GM19467 (cell line): ENCODE data around the gene ZSCAN21.

Experiments
- ATAC-seq: cut with Tn5 transposase; IDR thresholded peaks from one replicate; pipeline ENCODE4 v1.9.1; 2021; ENCODE audit warnings: mild to moderate bottlenecking, moderate library complexity; ENCODE audit not compliant: unreplicated experiment

The ZSCAN21 gene

GRCh38 chr7:100095289-100095688, 45.7 kb downstream of the ZSCAN21 start:
- ATAC-seq = no peak

- ATAC-seq = no peak
Observed at GRCh38 chr7:100095704-100096103, 46.1 kb downstream of the ZSCAN21 start.

GRCh38 chr7:100098913-100099312, 49.3 kb downstream of the ZSCAN21 start:
- no peak for ATAC-seq

GRCh38 chr7:100099452-100099851, 49.9 kb downstream of the ZSCAN21 start:
- no peak for ATAC-seq

- ATAC-seq = peak; percentile 53
Observed at GRCh38 chr7:100100420-100101015, 50.9 kb downstream of the ZSCAN21 start.

- ATAC-seq = peak; percentile 82
Observed at GRCh38 chr7:100101016-100101862, 51.7 kb downstream of the ZSCAN21 start, which contains the start of the genes AP4M1 and MCM7. TSS of gene AP4M1 (plus strand) at chr7:100101643. CDS start at chr7:100101715, 72 bp downstream. TSS of gene MCM7 (minus strand) at chr7:100101397. CDS start at chr7:100101294, 103 bp downstream.

GRCh38 chr7:100102950-100103840, 53.6 kb downstream of the ZSCAN21 start:
- ATAC-seq = no peak

GRCh38 chr7:100105534-100105933, 56.0 kb downstream of the ZSCAN21 start:
- no peak for ATAC-seq

- no peak for ATAC-seq
Observed at GRCh38 chr7:100106633-100107032, 57.1 kb downstream of the ZSCAN21 start.

- no peak for ATAC-seq
Observed at GRCh38 chr7:100107125-100107737, 57.7 kb downstream of the ZSCAN21 start.

- no peak for ATAC-seq
Observed at GRCh38 chr7:100107890-100108289, 58.3 kb downstream of the ZSCAN21 start.

- ATAC-seq = no peak
Observed at GRCh38 chr7:100109521-100110163, 60.1 kb downstream of the ZSCAN21 start.

GRCh38 chr7:100111156-100111555, 61.6 kb downstream of the ZSCAN21 start:
- no peak for ATAC-seq

GRCh38 chr7:100111914-100112313, 62.3 kb downstream of the ZSCAN21 start:
- ATAC-seq = no peak
